HG03571 (cell line): ENCODE results near the gene SLC31A1.

Experiments
- ATAC-seq: cut with Tn5 transposase; IDR thresholded peaks from one replicate; pipeline ENCODE4 v1.9.1; 2021; ENCODE audit not compliant: unreplicated experiment

Gene SLC31A1

GRCh38 chr9:113301548-113301947, 80.2 kb downstream of the SLC31A1 start:
- no peak for ATAC-seq

- ATAC-seq: no peak
Observed at GRCh38 chr9:113302792-113303418, 81.6 kb downstream of the SLC31A1 start, which contains the start of gene RNF183. Gene RNF183, minus strand, starts transcription at chr9:113303376. Its CDS starts 5,192 bp downstream, at chr9:113298184.

- ATAC-seq: no peak
Observed at GRCh38 chr9:113306566-113306965, 85.2 kb downstream of the SLC31A1 start.

- ATAC-seq: no peak
Observed at GRCh38 chr9:113307396-113307975, 86.1 kb downstream of the SLC31A1 start.

- no peak for ATAC-seq
Observed at GRCh38 chr9:113309204-113309813, 88.0 kb downstream of the SLC31A1 start.

- ATAC-seq: no peak
Observed at GRCh38 chr9:113310538-113310937, 89.2 kb downstream of the SLC31A1 start.

- no peak for ATAC-seq
Observed at GRCh38 chr9:113311961-113312360, 90.6 kb downstream of the SLC31A1 start.

- no peak for ATAC-seq
Observed at GRCh38 chr9:113313261-113313660, 91.9 kb downstream of the SLC31A1 start.
